Esophagus (tissue), 2 donors: ENCODE data around the gene CDC14A. TPM values are rescaled to one million over a fixed set of nuclear protein-coding genes. Genes with fewer than 3 reads are reported as not detected.
"Not testable (repeated sequence)": the region's sequence is repeated elsewhere in the genome, so short reads cannot be mapped to it uniquely, and the experiment has no call there.

Source experiments
- H3K27ac ChIP-seq, 2 donors: one replicate each; pipeline ENCODE4 v1.5.1; 2013; ENCODE audit warnings: low read depth in 2 of 2, mild to moderate bottlenecking in 2 of 2, inconsistent platforms in 1 of 2, low read length in 1 of 2, moderate library complexity in 1 of 2
- H3K27me3 ChIP-seq, 2 donors: one replicate each; pipeline ENCODE4 v1.6.1; 2013; ENCODE audit warnings: low read length in 2 of 2, control low read depth in 1 of 2, mild to moderate bottlenecking in 1 of 2; ENCODE audit not compliant: insufficient read depth in 2 of 2, control insufficient read depth in 1 of 2
- H3K36me3 ChIP-seq, 2 donors: one replicate each; pipeline ENCODE4 v1.6.1; 2013; ENCODE audit warnings: low read length in 1 of 2; ENCODE audit not compliant: control insufficient read depth in 2 of 2, insufficient read depth in 2 of 2
- H3K4me1 ChIP-seq, 2 donors: one replicate each; pipeline ENCODE4 v1.6.1; 2013; ENCODE audit warnings: low read length in 1 of 2; ENCODE audit not compliant: control insufficient read depth in 2 of 2, insufficient read depth in 2 of 2
- H3K4me3 ChIP-seq, 2 donors: one replicate each; pipeline ENCODE4 v1.5.1; 2013; ENCODE audit warnings: low read length in 2 of 2, mild to moderate bottlenecking in 2 of 2, low read depth in 1 of 2, moderate library complexity in 1 of 2
- H3K9me3 ChIP-seq, 2 donors: one replicate each; pipeline ENCODE4 v1.6.1; 2013; ENCODE audit warnings: mild to moderate bottlenecking in 2 of 2, low read depth in 1 of 2, low read length in 1 of 2, moderate library complexity in 1 of 2; ENCODE audit not compliant: control insufficient read depth in 2 of 2, insufficient read depth in 1 of 2
- WGBS, 2 donors: extraction: QIAGEN DNeasy Blood & Tissue Kit; methylation state at CpG; one replicate each; pipeline ENCODE4 v1.1.7; 2013; 5-methylcytosine and 5-hydroxymethylcytosine counted together
- polyA plus RNA-seq, 2 donors: library from polyadenylated mRNA; stranded (reverse); fragments of 200-250 nt; gene quantifications; one replicate each; pipeline ENCODE4 v1.2.3, GENCODE V29; 2013
- donor health status: healthy with polysubstance abuse.
- donor health status: Bipolar disorder and iron deficiency.

CDC14A gene
- polyA plus RNA-seq, 2 donors, result 1.0 to 1.2 TPM

DNA sequence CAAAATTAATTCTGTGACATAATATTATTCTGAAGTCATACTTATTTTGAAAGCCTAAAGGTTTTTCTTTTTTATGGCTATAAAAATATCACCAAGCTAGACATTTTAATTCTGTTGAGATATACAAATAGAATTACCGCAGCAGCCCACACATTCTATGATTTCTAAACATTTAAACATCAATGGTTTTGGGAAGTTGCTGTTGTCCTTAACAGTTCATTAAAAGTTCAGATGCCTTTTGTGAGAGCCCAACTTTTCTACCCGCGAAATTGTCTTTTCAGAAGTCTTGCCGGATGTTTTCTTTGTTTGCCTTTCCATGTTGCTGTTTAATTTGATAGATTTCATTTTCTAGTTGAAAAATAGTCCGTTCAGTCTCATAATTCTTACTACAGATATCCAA lies 40.5 kb downstream of the CDC14A start:
- H3K4me3 ChIP-seq, result no peak overlapping the region
- no peaks in the 10 kb centered on the region for H3K9me3 ChIP-seq
- H3K4me1 ChIP-seq, result peaks cover 0 to 2% of the 10 kb centered on the region in 2 donors
- no peak overlapping the region for H3K27ac ChIP-seq
- WGBS, 2 donors, result 70 to 76% methylated on average over 5 of the region's 5 CpGs
- H3K36me3 ChIP-seq, result peaks cover 0 to 5% of the 10 kb centered on the region in 2 donors
- no peaks in the 10 kb centered on the region for H3K27me3 ChIP-seq

DNA sequence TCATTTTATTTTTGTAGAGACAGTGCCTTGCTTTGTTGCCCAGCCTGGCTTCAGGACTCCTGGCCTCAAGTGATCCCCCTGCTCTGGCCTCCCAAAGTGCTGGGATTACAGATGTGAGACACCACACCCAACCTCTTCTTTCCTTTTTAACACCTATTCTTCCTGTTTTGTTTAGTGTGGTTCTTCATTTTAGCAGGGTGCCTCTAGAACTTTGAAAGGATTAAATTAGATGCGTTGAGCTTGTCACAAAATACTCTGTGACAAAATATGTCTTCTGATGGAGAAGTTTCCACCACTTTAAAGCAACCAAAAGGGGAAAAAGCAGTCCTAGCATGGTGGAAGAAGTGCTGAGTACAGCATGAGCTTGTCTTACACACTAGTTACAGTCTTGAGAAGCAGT lies 42.0 kb downstream of the CDC14A start:
- WGBS, 2 donors, result 78 to 84% methylated on average over 1 of the region's 1 CpG

DNA sequence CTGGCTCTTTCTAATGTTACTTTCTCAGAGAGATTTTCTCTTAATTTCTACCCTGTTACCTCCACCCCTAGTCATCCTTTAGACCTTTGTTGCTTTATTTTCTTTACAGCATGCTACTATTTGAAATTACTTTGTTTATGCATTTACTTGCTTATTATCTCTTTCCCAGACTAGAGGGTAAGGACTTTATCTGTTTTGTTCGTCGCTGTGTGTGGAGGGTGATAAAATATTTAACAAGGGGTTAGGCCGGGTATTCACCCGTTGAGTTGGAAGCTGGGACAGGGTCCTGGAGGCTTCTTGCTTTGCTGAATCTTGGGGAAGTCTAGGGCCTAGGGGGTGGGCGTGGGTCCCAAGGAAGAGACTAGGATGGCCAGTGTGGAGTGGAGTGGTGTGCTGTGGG lies 43.6 kb downstream of the CDC14A start:
- Histone ChIP-seq H3K9me3 (no peaks in the 10 kb centered on the region), H3K27ac (no peak overlapping the region), H3K4me1 (peaks cover 0 to 2% of the 10 kb centered on the region in 2 donors), H3K4me3 (no peak overlapping the region), H3K27me3 (no peaks in the 10 kb centered on the region), H3K36me3 (peaks cover 0 to 5% of the 10 kb centered on the region in 2 donors)
- 93 to 94% methylated on average over 5 of the region's 5 CpGs for WGBS, 2 donors

More for the DNA sequence above, 42.0 kb downstream of the CDC14A start:
- no peak overlapping the region for H3K4me3 ChIP-seq
- peaks cover 0 to 5% of the 10 kb centered on the region in 2 donors for H3K36me3 ChIP-seq
- no peak overlapping the region for H3K27ac ChIP-seq
- H3K9me3 ChIP-seq, result no peaks in the 10 kb centered on the region
- H3K27me3 ChIP-seq, result no peaks in the 10 kb centered on the region
- H3K4me1 ChIP-seq, result peaks cover 0 to 2% of the 10 kb centered on the region in 2 donors

DNA sequence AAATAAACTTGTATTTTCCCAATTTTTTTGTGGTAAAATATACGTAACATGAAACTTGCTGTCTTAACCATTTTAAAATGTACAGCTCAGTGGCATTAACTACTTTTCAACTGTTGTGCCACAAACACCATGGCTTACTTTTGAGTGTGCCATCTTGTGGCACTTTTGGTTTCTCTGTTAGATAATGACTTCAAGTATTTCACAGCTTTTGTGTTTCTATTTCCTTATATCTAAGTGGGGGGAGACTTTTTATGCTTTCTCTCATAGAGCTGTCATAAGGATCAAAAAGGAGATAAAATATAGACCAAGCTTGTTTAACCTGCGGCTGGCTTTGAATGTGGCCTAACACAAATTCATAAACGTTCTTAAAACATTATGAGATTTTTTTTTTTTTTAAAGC lies 44.3 kb downstream of the CDC14A start:
- no peaks in the 10 kb centered on the region for H3K27me3 ChIP-seq
- 83 to 85% methylated on average over 3 of the region's 3 CpGs for WGBS, 2 donors

DNA sequence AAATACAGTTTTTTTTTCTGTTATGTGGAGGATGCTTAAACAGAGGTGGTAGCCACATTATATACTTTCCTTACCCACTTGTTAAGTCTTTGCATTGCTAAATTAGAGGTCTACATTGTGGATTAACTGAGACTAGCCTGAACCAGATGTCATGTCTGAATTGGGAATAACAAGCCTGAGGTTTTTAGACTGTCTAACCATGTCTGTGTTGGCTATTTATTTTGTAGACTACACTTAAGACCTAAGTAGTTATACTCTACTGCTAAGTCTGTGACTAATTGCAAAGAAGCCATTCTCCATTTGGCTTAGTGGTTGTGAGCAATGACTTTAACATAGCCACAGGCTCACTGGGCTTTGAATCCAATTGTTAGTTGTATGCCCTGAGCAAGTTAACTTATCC lies 45.4 kb downstream of the CDC14A start:
- no peak overlapping the region for H3K27ac ChIP-seq
- H3K4me1 ChIP-seq, result no peaks in the 10 kb centered on the region
- H3K9me3 ChIP-seq, result no peaks in the 10 kb centered on the region
- H3K27me3 ChIP-seq, result no peaks in the 10 kb centered on the region
- no peaks in the 10 kb centered on the region for H3K36me3 ChIP-seq
- H3K4me3 ChIP-seq, result no peak overlapping the region

More for the DNA sequence above, 44.3 kb downstream of the CDC14A start:
- Histone ChIP-seq H3K27ac (no peak overlapping the region), H3K9me3 (no peaks in the 10 kb centered on the region), H3K4me1 (peaks cover 0 to under 1% of the 10 kb centered on the region in 2 donors), H3K4me3 (no peak overlapping the region), H3K36me3 (peaks cover 0 to 1% of the 10 kb centered on the region in 2 donors)

DNA sequence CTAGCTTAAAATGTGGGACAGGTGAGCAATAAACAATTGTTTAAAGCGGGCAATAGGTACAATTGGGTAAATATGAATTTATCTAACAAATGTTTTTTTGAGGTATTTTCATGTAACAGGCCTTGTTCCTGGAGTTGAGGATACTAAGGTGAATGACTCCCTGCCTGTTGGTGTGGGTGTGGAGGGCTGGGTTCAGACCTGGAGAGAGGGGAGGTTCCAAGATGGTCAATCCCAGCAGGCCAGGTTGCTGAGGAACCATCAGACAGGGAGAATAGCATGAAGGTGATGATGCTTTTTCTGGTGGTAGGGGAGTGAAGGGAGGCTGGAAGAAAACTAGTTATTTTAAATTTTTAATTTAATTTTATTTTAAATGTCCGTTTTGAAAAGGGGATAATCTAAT lies 46.3 kb downstream of the CDC14A start:
- H3K9me3 ChIP-seq, result no peaks in the 10 kb centered on the region
- H3K4me3 ChIP-seq, result no peak overlapping the region
- no peaks in the 10 kb centered on the region for H3K27me3 ChIP-seq
- H3K27ac ChIP-seq, result no peak overlapping the region
- no peaks in the 10 kb centered on the region for H3K4me1 ChIP-seq
- no peaks in the 10 kb centered on the region for H3K36me3 ChIP-seq
- WGBS, 2 donors, result 89% methylated on average over 2 of the region's 2 CpGs

DNA sequence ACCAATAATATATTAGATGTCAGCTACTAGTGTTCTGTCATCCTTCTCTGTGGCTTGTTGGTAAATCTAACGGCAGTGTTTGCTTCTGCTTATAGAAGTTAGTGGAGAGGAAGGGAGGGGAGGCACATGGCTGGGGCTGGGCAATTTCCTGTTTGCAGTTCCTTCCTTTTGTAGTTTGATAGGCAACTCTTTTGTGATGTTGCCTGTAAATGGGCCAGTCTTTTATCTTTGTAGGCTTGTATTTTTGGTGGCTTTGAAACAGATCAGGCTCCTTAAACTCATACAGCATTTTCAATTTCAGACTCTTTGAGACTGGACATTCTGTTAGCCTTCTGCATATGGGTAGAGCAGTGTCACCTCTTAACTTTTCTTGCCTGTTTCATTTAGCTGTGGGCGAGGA lies 48.1 kb downstream of the CDC14A start:
- no peaks in the 10 kb centered on the region for H3K36me3 ChIP-seq
- H3K27me3 ChIP-seq, result no peaks in the 10 kb centered on the region
- no peak overlapping the region for H3K27ac ChIP-seq
- no peaks in the 10 kb centered on the region for H3K4me1 ChIP-seq
- no peak overlapping the region for H3K4me3 ChIP-seq
- H3K9me3 ChIP-seq, result no peaks in the 10 kb centered on the region
- 59 to 67% methylated on average over 2 of the region's 2 CpGs for WGBS, 2 donors

DNA sequence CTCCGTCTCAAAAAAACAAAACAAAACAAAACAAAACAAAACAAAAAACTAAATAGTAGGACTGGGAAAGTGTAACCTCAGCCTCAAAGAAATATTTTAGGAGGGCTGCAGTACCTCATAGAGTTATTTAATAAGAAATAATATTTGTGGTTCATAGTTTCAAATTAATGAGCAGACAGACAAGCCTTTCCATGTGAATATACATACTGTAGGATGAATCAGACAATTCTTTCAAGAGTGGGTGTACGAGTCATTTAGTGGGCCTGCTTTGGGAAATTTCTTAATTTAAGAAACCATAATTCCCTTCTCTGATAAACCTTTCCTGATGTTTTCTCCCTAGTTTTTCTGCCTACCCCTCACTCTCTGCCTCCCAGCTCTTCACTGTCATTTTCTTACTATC lies 52.5 kb downstream of the CDC14A start:
- Histone ChIP-seq H3K4me1 (no peaks in the 10 kb centered on the region), H3K36me3 (no peaks in the 10 kb centered on the region), H3K27ac (no peak overlapping the region), H3K4me3 (no peak overlapping the region), H3K9me3 (no peaks in the 10 kb centered on the region), H3K27me3 (no peaks in the 10 kb centered on the region)
- WGBS, 2 donors, result 87 to 89% methylated on average over 2 of the region's 2 CpGs

DNA sequence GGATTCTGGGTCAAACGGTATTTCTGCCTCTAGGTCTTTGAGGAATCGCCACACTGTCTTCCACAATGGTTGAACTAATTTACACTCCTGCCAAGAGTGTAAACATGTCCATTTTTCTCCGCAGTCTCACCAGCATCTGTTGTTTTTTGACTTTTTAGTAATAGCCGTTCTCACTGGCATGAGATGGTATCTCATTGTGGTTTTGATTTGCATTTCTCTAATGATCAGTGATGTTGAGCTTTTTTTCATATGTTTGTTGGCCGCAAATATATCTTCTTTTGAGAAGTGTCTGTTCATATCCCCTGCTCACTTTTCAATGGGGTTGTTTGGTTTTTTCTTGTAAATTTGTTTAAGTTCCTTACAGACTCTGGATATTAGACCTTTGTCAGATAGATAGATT lies 53.6 kb downstream of the CDC14A start:
- not testable (repeated sequence) for H3K4me3 ChIP-seq, H3K9me3 ChIP-seq, H3K36me3 ChIP-seq, H3K4me1 ChIP-seq, H3K27ac ChIP-seq, H3K27me3 ChIP-seq
- whole genome bisulfite sequencing, 2 donors, result 83 to 93% methylated on average over 5 of the region's 5 CpGs

DNA sequence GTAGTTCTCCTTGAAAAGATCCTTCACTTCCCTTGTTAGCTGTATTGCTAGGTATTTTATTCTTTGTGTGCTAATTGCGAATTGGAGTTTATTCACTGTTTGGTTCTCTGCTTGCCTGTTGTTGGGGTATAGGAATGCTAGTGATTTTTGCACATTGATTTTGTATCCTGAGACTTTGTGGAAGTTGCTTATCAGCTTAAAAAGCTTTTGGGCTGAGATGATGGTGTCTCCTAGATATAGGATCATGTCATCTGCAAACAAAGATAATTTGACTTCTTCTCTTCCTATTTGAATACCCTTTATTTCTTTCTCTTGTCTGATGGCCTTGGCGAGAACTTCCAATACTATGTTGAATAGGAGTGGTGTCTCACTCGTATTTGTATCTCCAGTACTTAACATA lies 55.1 kb downstream of the CDC14A start:
- H3K27me3 ChIP-seq, H3K4me3 ChIP-seq, H3K36me3 ChIP-seq, H3K27ac ChIP-seq, H3K9me3 ChIP-seq, H3K4me1 ChIP-seq: not testable (repeated sequence)
- WGBS, 2 donors, result 97 to 100% methylated on average over 3 of the region's 3 CpGs
